ENCODE data around the gene TFEC.
"Not testable (repeated sequence)": the region's sequence is repeated elsewhere in the genome, so short reads cannot be mapped to it uniquely, and the experiment has no call there.

The TFEC gene

GRCh38 chr7:116030651-116031276 lies at the start of gene TFEC:
Gene TFEC (minus strand): TSS chr7:116030763. CDS start chr7:115984441, 46,322 bp downstream.
- DNase-seq (ENCODE audit: extremely low spot score, insufficient read length, low read depth) (no peak), FAIRE-seq (no peak)

DNA sequence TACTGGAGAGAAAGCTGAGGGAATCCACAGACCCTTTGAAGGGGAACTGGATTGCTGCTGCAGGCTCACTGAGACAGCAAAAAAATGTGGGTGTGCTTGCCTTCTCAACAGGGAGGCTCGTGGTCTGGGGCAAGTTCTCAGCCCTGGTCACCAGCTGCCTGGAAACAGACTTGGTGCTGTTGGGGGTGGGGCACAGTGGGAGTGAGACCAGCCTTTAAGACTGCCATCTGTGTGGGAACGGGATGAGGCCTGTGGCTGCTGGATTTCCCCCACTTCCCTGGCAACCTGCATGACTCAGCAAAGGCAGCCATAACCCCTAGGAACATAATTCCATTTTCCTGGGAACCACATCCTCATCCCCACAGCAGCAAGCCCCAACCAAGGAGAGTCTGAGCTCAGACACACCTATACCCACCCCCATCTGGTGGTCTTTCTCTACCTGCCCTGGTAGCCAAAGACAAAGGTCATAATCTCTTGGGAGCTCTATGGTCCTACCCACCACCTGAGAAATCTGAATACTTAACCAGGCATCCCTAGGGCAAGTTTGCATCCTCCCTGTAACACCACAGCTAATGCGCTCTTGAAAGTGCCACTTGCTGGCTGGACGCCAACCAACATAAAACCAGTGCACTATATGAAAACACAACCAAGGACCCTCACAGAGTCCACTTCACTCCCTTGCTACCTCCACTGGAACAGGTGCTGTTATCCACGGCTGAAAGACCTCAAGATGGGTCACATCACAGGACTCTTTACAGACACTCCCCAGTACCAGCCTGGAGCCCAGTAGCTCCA lies 45.0 kb upstream of the TFEC start:
- DNase-seq (ENCODE audit: extremely low spot score, insufficient read length, low read depth) (no peak), FAIRE-seq (no peak)

GRCh38 chr7:116071629-116072028 lies 41.1 kb upstream of the TFEC start:
- FAIRE-seq, result no peak
- no peak for DNase-seq (ENCODE audit: extremely low spot score, insufficient read length, low read depth)

GRCh38 chr7:116064179-116064578 lies 33.6 kb upstream of the TFEC start:
- FAIRE-seq, result no peak

DNA sequence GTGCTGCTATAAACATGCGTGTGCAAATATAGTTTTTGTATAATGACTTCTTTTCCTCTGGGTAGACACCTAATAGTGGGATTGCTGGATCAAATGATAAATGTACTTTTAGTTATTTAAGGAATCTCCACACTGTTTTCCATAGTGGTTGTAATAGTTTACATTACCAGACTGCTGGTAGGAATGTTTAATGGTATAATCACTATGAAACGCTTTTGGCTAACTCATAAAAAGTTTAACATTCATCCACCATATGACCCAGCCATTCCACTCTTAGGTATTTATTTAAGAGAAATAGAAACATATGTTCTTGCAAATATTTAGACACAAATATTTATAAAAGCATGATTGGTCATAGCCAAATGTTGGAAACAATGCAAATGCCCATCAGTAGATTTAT lies 32.1 kb upstream of the TFEC start:
- FAIRE-seq (no peak), DNase-seq (ENCODE audit: extremely low spot score, insufficient read length, low read depth) (no peak)

More at GRCh38 chr7:116064179-116064578, 33.6 kb upstream of the TFEC start:
- DNase-seq (ENCODE audit: extremely low spot score, insufficient read length, low read depth), result no peak

- FAIRE-seq (no peak), DNase-seq (ENCODE audit: extremely low spot score, insufficient read length, low read depth) (no peak)
Observed at GRCh38 chr7:116052006-116052405, 21.4 kb upstream of the TFEC start.

GRCh38 chr7:116047261-116047660 lies 16.7 kb upstream of the TFEC start:
- not testable (repeated sequence) for DNase-seq (ENCODE audit: extremely low spot score, insufficient read length, low read depth); FAIRE-seq

- DNase-seq (ENCODE audit: extremely low spot score, insufficient read length, low read depth), result no peak
- FAIRE-seq, result no peak
Observed at GRCh38 chr7:116045532-116045931, 15.0 kb upstream of the TFEC start.

DNA sequence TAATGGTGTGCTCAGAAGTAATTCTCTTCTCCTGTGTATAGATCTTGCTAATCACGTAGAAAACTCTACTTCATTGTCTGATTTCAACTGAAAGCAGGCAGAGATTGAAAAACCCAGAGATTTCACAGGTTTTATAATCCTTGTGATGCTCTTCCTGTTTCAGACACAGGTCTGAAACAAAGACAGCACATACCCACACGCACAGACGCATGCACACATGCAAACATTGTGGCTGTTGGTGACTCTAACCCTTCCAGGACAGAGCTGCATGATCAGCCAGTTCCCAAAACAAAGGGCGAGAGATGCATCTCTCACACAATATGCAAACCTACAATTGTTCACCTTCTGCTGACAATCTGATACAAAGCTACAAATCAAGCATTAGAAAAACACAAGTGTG lies 11.1 kb upstream of the TFEC start:
- FAIRE-seq (peak; percentile 65), DNase-seq (ENCODE audit: extremely low spot score, insufficient read length, low read depth) (no peak)

- DNase-seq (ENCODE audit: extremely low spot score, insufficient read length, low read depth) (no peak), FAIRE-seq (no peak)
Observed at GRCh38 chr7:116037401-116037800, 6.8 kb upstream of the TFEC start.

- DNase-seq (ENCODE audit: extremely low spot score, insufficient read length, low read depth) (no peak), FAIRE-seq (no peak)
Observed at GRCh38 chr7:116034411-116034810, 3.8 kb upstream of the TFEC start.

DNA sequence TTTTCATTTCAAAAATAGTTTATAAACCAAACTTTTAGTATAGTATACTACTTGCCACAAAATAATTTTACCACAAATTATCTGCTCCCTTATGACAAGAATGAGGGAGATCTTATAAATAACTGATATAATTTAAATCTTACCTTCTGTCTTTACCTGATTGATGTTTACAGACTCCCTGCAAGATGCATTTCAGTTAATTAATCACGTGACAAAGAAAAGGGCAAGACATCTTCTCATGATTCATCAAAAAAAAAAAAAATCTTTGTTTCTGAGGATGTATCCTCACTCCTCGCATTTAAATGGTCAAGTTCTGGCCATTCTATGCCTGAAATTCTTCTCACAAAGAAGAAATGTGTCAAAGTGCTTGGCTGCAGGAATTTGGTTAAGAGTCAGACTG lies 2.3 kb upstream of the TFEC start:
- no peak for DNase-seq (ENCODE audit: extremely low spot score, insufficient read length, low read depth)
- no peak for FAIRE-seq

GRCh38 chr7:116028787-116029186 lies 1.8 kb downstream of the TFEC start:
- DNase-seq (ENCODE audit: extremely low spot score, insufficient read length, low read depth), result no peak
- peak; percentile 33 for FAIRE-seq

DNA sequence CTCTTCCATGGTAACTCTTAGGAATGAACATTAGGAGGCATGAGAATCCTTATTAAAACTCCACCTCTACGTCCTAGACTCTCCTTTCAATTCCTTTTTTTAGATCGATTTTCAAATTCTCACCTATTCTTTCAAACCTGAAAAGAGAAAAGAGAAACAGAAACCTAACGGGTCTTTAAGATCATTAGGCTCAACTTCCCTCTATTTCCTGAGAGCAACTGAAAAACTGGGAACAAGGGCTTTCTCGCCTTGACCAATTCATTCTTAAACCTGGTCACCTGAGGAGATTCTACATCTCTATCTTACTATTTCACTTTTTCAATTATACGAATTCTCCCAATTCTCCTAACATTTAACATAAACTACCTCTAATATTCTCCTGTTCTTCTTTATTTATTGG lies 2.8 kb downstream of the TFEC start:
- DNase-seq (ENCODE audit: extremely low spot score, insufficient read length, low read depth) (no peak), FAIRE-seq (no peak)

DNA sequence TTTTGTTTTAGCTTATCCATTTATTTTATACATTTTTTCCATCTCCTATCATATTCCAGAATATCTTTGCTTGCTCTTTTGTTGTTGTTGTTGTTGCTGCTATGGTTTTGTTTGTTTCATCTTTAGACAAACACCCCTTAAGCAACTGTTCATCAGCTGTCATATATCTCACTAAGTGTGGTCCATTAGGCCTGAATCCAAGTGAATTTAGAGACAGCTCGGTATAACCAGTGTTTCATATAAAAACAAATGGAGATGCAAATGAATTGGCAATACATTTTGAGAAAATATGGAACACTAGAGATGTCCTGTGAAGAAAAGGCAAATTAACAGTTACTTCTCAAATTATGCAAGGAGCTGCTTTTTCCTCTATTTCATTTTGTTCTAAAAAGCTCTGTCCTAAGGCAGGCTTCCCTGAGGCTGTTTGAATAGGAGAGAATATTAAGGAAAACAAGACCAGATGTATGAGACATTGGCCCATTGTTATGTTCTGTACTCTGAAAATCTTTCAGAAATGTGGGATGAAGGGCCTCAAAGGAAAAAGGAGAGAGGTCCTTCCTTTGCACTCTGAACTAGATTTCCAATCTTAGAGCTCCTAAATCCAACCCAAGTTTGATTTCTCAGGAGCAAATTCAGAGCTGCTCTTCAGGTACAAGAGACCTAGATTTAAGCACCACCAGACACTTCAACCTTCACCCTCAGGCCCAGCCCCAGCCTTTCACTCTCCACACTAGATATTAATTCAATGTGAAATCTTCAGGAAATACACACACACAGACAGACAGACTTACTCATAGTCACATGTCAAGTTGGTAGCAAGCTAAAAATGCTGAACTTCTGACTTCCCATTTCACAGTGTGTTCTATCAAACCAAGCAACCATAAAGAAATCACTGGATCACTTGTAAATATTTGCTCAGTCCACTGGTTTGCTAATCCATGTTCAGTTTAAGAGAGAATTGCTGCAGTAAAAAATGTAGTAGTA lies 5.4 kb downstream of the TFEC start:
- DNase-seq (ENCODE audit: extremely low spot score, insufficient read length, low read depth) (no peak), FAIRE-seq (no peak)

DNA sequence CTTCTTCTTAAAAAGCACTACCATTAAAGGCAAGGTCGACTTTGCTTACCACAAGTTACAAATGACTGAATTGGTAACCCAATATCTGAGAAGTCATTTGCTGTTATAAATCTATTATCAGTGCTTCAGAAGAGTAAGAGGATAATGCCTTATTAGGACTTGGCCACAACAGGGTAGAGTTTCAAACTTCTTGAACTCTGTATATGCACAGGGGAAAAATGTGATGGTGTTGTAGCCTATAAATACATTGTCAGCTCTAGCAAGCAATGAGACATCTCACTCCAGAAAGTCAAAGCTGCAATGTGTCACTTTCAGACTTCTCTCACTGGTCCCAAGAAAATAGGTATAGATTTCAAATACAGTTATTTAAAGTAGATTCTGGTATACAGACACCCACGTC lies 9.3 kb downstream of the TFEC start:
- no peak for FAIRE-seq
- no peak for DNase-seq (ENCODE audit: extremely low spot score, insufficient read length, low read depth)

- FAIRE-seq (no peak), DNase-seq (ENCODE audit: extremely low spot score, insufficient read length, low read depth) (no peak)
Observed at GRCh38 chr7:116018731-116019130, 11.8 kb downstream of the TFEC start.

DNA sequence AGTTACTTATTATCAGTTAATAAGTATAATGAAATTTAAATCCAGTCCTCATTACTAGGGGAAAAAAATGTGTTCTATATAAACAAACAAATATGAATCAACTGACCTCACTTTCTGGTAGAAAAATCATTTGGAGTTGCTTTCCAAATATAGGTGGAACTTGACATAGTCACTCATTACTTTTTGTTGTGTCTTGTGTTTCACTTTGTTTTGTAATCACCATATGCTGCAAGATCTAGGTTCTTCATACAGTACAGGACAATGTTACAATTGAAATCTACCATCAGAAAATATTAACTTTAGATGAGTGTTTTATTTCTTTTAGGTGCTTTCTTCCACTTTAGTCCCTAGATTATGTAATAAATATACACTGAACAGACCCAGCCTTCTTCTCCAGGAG lies 16.9 kb downstream of the TFEC start:
- DNase-seq (ENCODE audit: extremely low spot score, insufficient read length, low read depth) (no peak), FAIRE-seq (no peak)

- DNase-seq (ENCODE audit: extremely low spot score, insufficient read length, low read depth) (no peak), FAIRE-seq (no peak)
Observed at GRCh38 chr7:116011584-116011983, 19.0 kb downstream of the TFEC start.

GRCh38 chr7:116004762-116005161 lies 25.8 kb downstream of the TFEC start:
- not testable (repeated sequence) for DNase-seq (ENCODE audit: extremely low spot score, insufficient read length, low read depth); FAIRE-seq
